Vagina (tissue), 2 donors: ENCODE measurements around the gene ZNF438. TPM values are rescaled to one million over a fixed set of nuclear protein-coding genes. Genes with fewer than 3 reads are reported as not detected.
A peak's percentile ranks its signal among the peaks of the same experiment; 100 is the strongest.

ENCODE experiments used
- DNase-seq, 2 donors: peaks; one replicate each; pipeline ENCODE4 v3.0.0-alpha.2; 2017; ENCODE audit errors: extremely low spot score in 2 of 2
- H3K27ac ChIP-seq: fragments of 200-600 bp; sonication (generic); one replicate; pipeline ENCODE4 v1.5.1; 2019
- H3K27me3 ChIP-seq: fragments of 200-600 bp; sonication (generic); one replicate; pipeline ENCODE4 v1.5.1; 2019
- H3K36me3 ChIP-seq, 2 donors: fragments of 200-600 bp; sonication (generic); one replicate each; pipeline ENCODE4 v1.5.1; 2017 to 2019
- H3K4me1 ChIP-seq: fragments of 200-600 bp; sonication (generic); one replicate; pipeline ENCODE4 v1.5.1; 2019
- H3K4me3 ChIP-seq, 2 donors: fragments of 200-600 bp; sonication (generic); 1 replicate in 1 of 2; 2 replicates in 1 of 2; pipeline ENCODE4 v1.5.1; 2016 to 2019
- H3K9me3 ChIP-seq: fragments of 200-600 bp; sonication (generic); one replicate; pipeline ENCODE4 v1.5.1; 2019
- CTCF ChIP-seq, 3 experiments: fragments of 450-650 bp in 2 of 3; fragments of 200-600 bp in 1 of 3; sonication (generic) in 1 of 3; IDR thresholded peaks; one replicate each; pipeline ENCODE4 v1.5.1; 2017 to 2019; ENCODE audit warnings: antibody characterized with exemption in 3 of 3, mild to moderate bottlenecking in 2 of 3, moderate library complexity in 2 of 3
- POLR2A ChIP-seq, 2 donors: fragments of 450-650 bp; IDR thresholded peaks; one replicate each; pipeline ENCODE4 v1.6.1; 2017; ENCODE audit warnings: antibody characterized with exemption in 2 of 2, mild to moderate bottlenecking in 2 of 2, moderate library complexity in 2 of 2
- POLR2AphosphoS5 ChIP-seq, 2 donors: sonication (generic); formaldehyde crosslinking; IDR thresholded peaks; one replicate each; pipeline ENCODE4 v1.9.0; 2017; ENCODE audit warnings: antibody characterized with exemption in 2 of 2, mild to moderate bottlenecking in 2 of 2, low read depth in 1 of 2; ENCODE audit not compliant: insufficient read depth in 1 of 2
- intact Hi-C: fragments of 100-400 bp; cut with DNase I; formaldehyde crosslinking; loops from one replicate; pipeline ENCODE4 v1.15.1; 2023
- total RNA-seq: library from RNA; depleted of rRNA; stranded (reverse); fragments of >200 nt; gene quantifications from one replicate; pipeline ENCODE4 v1.2.3, GENCODE V29; 2016

The ZNF438 gene
- total RNA-seq, 1 donor from 2014 or later = 11.8 TPM

- Histone ChIP-seq H3K4me3 (no peak overlapping the region), H3K36me3 (no peaks in the 10 kb centered on the region), H3K4me1 (peaks cover 42% of the 10 kb centered on the region), H3K27me3 (no peaks in the 10 kb centered on the region), H3K9me3 (no peaks in the 10 kb centered on the region), H3K27ac (peak overlapping the region; percentile 61)
- no peak for DNase-seq
- TF ChIP-seq POLR2AphosphoS5 (IDR thresholded peaks at IDR 0.05; ENCODE audit: insufficient read depth in 1 of 2, low read depth in 1 of 2) (peak in 1 of 2 donors; percentile 21), POLR2A (IDR thresholded peaks at IDR 0.05) (no peak)
- intact Hi-C loops = loop anchor here (5.0 kb wide), 1 partner anchor 222 kb away; no protein-coding TSS in a partner anchor
Observed at GRCh38 chr10:31034098-31034909, 2.6 kb upstream of the ZNF438 start.

- Histone ChIP-seq H3K27me3 (no peaks in the 10 kb centered on the region), H3K9me3 (no peaks in the 10 kb centered on the region), H3K36me3 (no peaks in the 10 kb centered on the region), H3K4me3 (peak overlapping the region in 1 of 2 donors; percentile 61), H3K27ac (peak overlapping the region; percentile 100), H3K4me1 (peaks cover 51% of the 10 kb centered on the region)
- intact Hi-C loops = loop anchor here (5.0 kb wide), 1 partner anchor 221 kb away; no protein-coding TSS in a partner anchor
- DNase-seq = no peak
- no peak for TF ChIP-seq POLR2AphosphoS5 (IDR thresholded peaks at IDR 0.05; ENCODE audit: insufficient read depth in 1 of 2, low read depth in 1 of 2)
- TF ChIP-seq CTCF (IDR thresholded peaks at IDR 0.05) = no peak
- no peak for TF ChIP-seq POLR2A (IDR thresholded peaks at IDR 0.05)
Observed at GRCh38 chr10:31033147-31033546, 1.5 kb upstream of the ZNF438 start.

GRCh38 chr10:31032258-31033132 is 830 bp upstream of the ZNF438 start:
- H3K4me1 ChIP-seq = peaks cover 53% of the 10 kb centered on the region
- peak overlapping the region; percentile 61 for H3K4me3 ChIP-seq
- peak overlapping the region; percentile 100 for H3K27ac ChIP-seq
- intact Hi-C loops = loop anchor here (5.0 kb wide), 1 partner anchor 220 kb away; no protein-coding TSS in a partner anchor
- H3K27me3 ChIP-seq = no peaks in the 10 kb centered on the region
- peak in 1 of 2 donors; percentile 98 for DNase-seq
- peak; percentile 35 to 78 for TF ChIP-seq POLR2AphosphoS5 (IDR thresholded peaks at IDR 0.05; ENCODE audit: insufficient read depth in 1 of 2, low read depth in 1 of 2)
- TF ChIP-seq CTCF (IDR thresholded peaks at IDR 0.05) = peak in 1 of 3 experiments; percentile 12
- no peak for TF ChIP-seq POLR2A (IDR thresholded peaks at IDR 0.05)
- no peaks in the 10 kb centered on the region for H3K36me3 ChIP-seq
- no peaks in the 10 kb centered on the region for H3K9me3 ChIP-seq

- no peaks in the 10 kb centered on the region for H3K9me3 ChIP-seq
- peaks cover 53% of the 10 kb centered on the region for H3K4me1 ChIP-seq
- H3K27ac ChIP-seq = peak overlapping the region; percentile 100
- intact Hi-C loops = loop anchor here (2.0 to 5.0 kb wide), 2 partner anchors 219 to 728 kb away; no protein-coding TSS in a partner anchor
- H3K4me3 ChIP-seq = peak overlapping the region; percentile 61
- no peaks in the 10 kb centered on the region for H3K27me3 ChIP-seq
- TF ChIP-seq POLR2A (IDR thresholded peaks at IDR 0.05) (no peak), CTCF (IDR thresholded peaks at IDR 0.05) (no peak), POLR2AphosphoS5 (IDR thresholded peaks at IDR 0.05; ENCODE audit: insufficient read depth in 1 of 2, low read depth in 1 of 2) (no peak)
- no peaks in the 10 kb centered on the region for H3K36me3 ChIP-seq
- DNase-seq = no peak
Observed at GRCh38 chr10:31031205-31031557, 484 bp downstream of the ZNF438 start.

- Histone ChIP-seq H3K36me3 (no peaks in the 10 kb centered on the region), H3K9me3 (no peaks in the 10 kb centered on the region), H3K27me3 (no peaks in the 10 kb centered on the region), H3K4me3 (peak overlapping the region; percentile 61), H3K27ac (peak overlapping the region; percentile 100), H3K4me1 (peaks cover 53% of the 10 kb centered on the region)
- TF ChIP-seq CTCF (IDR thresholded peaks at IDR 0.05) = no peak
- no peak for TF ChIP-seq POLR2A (IDR thresholded peaks at IDR 0.05)
- no peak for TF ChIP-seq POLR2AphosphoS5 (IDR thresholded peaks at IDR 0.05; ENCODE audit: insufficient read depth in 1 of 2, low read depth in 1 of 2)
- no peak for DNase-seq
- intact Hi-C loops = loop anchor here (2.0 to 5.0 kb wide), 2 partner anchors 218 to 728 kb away; no protein-coding TSS in a partner anchor
Observed at GRCh38 chr10:31030800-31031199, 865 bp downstream of the ZNF438 start.
